RWPE1 (cell line): Measurements from ENCODE around the gene GRB10.

Source experiments
- CTCF ChIA-PET: fragments of 350-600 bp; sonication (Branson Sonifier 250); formaldehyde crosslinking; extraction: SDS; loops from one replicate; lab custom pipeline; 2021; lab: Yijun Ruan, JAX
- POLR2A ChIA-PET: fragments of 400-600 bp; formaldehyde crosslinking; extraction: SDS; loops from one replicate; lab custom pipeline; 2020; ENCODE audit warnings: antibody characterized with exemption; ENCODE audit not compliant: low non-redundant PET; lab: Yijun Ruan, JAX
- DNase-seq: peaks from one replicate; pipeline ENCODE4 v3.0.0; 2012; ENCODE audit warnings: low spot score
- H3K27ac ChIP-seq: fragments of 450-650 bp; 2 replicates; pipeline ENCODE4 v1.5.1; 2017
- TF ChIP-seq, protein P1 (sequence below): fragments of 450-650 bp; conservative IDR thresholded peaks from 2 replicates; pipeline ENCODE4 v1.5.1; 2017; ENCODE audit warnings: low read depth, mild to moderate bottlenecking

Gene GRB10

GRCh38 chr7:50783303-50783702, 607 bp upstream of the GRB10 start:
- H3K27ac ChIP-seq, result no peak overlapping the region
- no peak for DNase-seq
- CTCF ChIA-PET, result interaction anchor here (0.7 kb wide), 1 partner anchor 263 kb away, joined by 3 read pairs; no protein-coding TSS in a partner anchor
- TF ChIP-seq, protein P1, sequence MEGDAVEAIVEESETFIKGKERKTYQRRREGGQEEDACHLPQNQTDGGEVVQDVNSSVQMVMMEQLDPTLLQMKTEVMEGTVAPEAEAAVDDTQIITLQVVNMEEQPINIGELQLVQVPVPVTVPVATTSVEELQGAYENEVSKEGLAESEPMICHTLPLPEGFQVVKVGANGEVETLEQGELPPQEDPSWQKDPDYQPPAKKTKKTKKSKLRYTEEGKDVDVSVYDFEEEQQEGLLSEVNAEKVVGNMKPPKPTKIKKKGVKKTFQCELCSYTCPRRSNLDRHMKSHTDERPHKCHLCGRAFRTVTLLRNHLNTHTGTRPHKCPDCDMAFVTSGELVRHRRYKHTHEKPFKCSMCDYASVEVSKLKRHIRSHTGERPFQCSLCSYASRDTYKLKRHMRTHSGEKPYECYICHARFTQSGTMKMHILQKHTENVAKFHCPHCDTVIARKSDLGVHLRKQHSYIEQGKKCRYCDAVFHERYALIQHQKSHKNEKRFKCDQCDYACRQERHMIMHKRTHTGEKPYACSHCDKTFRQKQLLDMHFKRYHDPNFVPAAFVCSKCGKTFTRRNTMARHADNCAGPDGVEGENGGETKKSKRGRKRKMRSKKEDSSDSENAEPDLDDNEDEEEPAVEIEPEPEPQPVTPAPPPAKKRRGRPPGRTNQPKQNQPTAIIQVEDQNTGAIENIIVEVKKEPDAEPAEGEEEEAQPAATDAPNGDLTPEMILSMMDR, result no peak
- POLR2A ChIA-PET, result no interaction called here

DNA sequence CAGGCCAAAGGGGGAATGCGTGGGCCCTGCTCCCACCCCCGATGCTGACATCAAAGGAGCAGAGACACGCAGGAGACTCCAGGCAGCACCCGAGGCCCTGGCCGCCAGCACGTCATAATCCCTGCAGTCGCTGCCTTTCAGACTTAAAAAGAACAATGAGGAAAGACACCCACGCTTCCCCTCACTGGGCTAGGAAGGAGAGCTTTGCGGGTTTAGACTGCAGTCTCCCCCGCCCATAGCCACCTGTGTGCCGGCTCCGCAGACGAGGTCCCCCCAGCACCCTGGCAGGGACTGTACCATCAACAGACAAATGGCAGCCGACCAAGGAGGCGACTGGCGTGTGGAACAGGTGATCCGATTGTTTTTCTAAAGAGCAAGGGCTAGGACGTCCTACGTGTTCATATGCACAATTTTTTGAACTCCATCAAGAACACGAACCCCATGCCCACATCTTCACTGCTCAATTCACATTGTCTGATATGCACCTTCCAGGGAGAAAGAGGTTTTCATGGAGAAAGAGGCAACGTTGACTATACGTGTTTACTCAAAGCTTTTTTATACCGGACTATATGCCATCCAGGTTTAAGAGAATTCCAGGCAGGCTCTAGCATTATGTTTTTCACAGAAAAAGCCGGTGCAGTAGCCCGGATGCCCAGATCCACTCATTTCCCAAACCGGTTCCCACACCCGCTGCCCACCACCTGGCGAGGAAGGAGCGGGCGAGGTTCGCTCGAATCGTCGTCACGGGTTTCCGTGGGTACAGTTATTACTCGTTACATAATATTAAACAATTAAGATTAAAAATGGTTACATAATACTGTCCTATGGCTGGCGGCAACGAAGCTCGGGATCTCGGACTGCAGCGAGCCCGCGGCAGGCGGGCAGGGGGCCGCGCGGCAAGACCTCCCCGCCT, 1.1 kb downstream of the GRB10 start:
- CTCF ChIA-PET, result no interaction called here
- DNase-seq, result no peak
- TF ChIP-seq, protein P1, result no peak
- no peak overlapping the region for H3K27ac ChIP-seq
- POLR2A ChIA-PET, result no interaction called here

- H3K27ac ChIP-seq, result no peak overlapping the region
- DNase-seq, result no peak
- ChIA-PET CTCF (interaction anchor here (0.7 kb wide), 1 partner anchor 320 kb away, joined by 3 read pairs; no protein-coding TSS in a partner anchor), POLR2A (no interaction called here)
- TF ChIP-seq, protein P1, result no peak
Measured at GRCh38 chr7:50780436-50780835, 2.3 kb downstream of the GRB10 start.

GRCh38 chr7:50779427-50779826, 3.3 kb downstream of the GRB10 start:
- TF ChIP-seq, protein P1, result no peak
- DNase-seq, result no peak
- CTCF ChIA-PET, result no interaction called here
- H3K27ac ChIP-seq, result no peak overlapping the region
- POLR2A ChIA-PET, result no interaction called here

DNA sequence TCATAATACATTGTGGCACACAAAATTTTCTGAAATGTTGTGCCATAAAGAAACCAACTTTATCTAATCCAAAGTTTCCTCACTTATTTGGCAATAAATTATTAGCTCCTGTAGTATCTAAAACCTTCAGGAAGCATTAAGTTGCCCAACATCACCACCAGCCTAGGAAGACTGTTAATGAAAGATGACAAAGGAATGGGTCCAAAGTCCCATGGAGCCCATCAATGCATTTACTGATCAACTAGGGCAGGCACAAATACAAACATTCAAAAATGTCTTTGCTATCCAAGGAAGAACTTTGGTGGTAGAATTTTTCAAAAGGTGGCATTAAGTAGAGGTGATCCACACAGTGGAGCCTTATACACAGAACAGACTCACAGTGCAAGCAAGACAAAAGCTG, 4.5 kb downstream of the GRB10 start:
- H3K27ac ChIP-seq, result no peak overlapping the region
- POLR2A ChIA-PET, result no interaction called here
- TF ChIP-seq, protein P1, result no peak
- CTCF ChIA-PET, result no interaction called here
- DNase-seq, result no peak

GRCh38 chr7:50775836-50776235, 6.9 kb downstream of the GRB10 start:
- TF ChIP-seq, protein P1, result no peak
- H3K27ac ChIP-seq, result no peak overlapping the region
- ChIA-PET POLR2A (no interaction called here), CTCF (no interaction called here)
- DNase-seq, result no peak
